Forelimb muscle (tissue), 1 donor: ENCODE data around the gene SEC14L6. TPM values are rescaled to one million over a fixed set of nuclear protein-coding genes. Genes with fewer than 3 reads are reported as not detected.

Experiments used
- DNase-seq: peaks from one replicate; pipeline ENCODE4 v3.0.0-alpha.2; 2013; ENCODE audit warnings: low read depth
- polyA plus RNA-seq: library from polyadenylated mRNA; unstranded; fragments of 120-200 nt; gene quantifications from one replicate; pipeline ENCODE4 v1.2.1, GENCODE V29; 2013; ENCODE audit not compliant: insufficient read length

SEC14L6 gene
- polyA plus RNA-seq, 1 donor, result 0.22 TPM

DNA sequence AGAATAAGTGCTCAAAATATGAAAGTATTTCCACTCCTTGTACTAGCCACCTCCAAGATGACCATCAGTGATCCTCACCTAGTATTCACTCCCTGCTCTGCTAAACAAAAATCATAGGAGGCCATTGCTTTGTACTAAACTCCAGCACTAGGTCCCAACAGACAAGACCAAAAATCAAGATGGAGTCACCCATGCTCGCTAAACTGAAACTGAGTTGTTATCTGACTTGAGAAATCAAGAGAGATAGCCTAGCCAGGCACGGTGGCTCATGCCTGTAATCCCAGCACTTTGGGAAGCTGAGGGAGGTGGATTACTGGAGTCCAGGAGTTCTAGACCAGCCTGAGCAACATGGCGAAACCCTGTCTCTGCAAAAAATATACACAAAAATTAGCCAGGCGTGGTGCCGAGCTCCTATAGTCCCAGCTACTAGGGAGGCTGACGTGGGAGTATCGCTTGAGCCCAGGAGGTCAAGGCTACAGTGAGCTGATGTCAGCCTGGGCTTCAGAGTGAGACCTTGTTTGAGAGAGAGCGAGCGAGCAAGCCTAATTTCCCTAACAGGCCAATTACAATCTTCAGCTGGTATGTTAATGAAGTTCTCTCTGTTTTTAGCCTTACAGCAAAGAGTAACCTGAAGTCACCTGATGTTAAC lies 9.3 kb downstream of the SEC14L6 start:
- DNase-seq, result no peak

DNA sequence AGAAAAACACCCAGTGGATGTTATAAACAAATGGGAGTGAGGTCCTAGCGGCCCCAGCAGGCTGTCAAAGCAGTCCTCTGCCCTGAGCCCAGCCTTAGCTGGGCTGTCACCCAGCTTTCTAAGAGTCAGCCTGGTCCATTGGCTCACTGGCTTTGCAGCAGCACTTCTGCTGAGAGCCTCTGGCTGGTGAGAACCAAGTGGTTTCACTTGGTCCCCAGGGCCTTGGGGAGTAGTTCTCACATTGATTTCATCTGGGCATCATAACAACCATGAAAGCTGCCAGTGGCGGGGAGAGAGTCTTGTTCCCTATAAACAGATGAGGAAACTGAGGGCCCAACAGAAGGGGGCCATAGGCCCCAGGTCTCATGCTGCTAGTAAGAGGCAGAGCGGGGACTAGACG lies 11.4 kb downstream of the SEC14L6 start:
- DNase-seq, result no peak

DNA sequence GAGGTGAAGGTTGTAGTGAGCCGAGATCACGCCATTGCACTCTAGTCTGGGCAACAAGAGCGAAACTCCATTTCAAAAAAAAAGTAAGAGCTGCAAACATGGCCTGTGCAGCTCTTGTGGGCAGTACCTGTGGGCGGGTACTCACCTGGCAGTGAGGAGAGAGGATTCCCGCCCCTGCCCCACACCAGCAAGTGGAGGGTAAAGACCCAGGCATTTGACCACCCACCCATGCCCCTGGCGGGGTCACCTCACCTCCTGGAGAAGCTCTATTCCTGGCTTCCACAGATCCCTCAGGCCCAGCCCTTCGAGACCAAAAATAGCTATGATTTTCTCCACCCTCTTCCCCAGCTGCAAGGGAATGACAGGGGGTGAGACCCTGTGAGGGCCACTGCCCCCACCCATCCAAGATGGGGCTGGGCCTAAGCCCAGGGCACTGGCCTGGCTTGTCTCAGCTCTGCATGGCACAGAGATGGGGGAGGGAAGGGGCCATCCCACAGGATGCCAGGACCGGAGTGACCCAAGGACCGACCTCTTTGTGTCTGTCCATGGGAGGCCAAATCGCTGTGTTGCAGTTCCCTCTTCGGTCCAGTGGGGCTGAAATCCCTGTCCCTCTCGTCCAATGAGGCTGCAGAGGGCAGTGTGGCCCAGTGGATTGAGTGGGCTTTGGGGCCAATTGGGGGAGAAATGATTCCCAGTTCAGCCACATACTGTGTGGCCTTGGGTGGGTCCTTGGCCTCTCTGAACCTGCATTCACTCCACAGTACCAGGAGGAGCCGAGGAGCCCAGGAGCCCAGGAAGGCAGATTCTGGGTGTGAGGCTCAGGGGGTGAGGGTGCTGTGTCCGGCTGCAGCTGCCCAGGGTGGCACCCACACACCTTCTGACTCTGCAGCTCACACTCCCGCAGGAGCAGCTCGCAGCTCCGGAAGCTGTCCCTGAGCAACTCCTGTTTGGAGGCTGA lies 14.6 kb downstream of the SEC14L6 start:
- no peak for DNase-seq

DNA sequence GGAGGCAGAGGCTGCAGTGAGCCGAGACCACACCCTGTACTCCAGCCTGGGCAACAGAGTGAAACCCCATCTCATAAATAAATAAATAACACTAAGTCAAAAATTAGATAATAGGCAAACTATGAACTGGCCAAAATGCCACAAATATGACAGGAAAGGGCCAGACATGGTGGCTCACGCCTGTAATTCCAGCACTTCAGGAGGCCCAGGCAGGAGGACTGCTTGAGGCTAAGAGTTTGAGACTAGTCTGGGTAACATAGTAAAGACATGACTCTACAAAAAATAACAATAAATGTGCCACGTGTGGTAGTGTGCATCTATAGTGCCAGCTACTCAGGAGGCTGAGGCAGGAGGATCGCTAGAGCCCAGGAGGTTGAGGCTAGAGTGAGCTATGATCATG lies 19.9 kb downstream of the SEC14L6 start:
- DNase-seq, result no peak

DNA sequence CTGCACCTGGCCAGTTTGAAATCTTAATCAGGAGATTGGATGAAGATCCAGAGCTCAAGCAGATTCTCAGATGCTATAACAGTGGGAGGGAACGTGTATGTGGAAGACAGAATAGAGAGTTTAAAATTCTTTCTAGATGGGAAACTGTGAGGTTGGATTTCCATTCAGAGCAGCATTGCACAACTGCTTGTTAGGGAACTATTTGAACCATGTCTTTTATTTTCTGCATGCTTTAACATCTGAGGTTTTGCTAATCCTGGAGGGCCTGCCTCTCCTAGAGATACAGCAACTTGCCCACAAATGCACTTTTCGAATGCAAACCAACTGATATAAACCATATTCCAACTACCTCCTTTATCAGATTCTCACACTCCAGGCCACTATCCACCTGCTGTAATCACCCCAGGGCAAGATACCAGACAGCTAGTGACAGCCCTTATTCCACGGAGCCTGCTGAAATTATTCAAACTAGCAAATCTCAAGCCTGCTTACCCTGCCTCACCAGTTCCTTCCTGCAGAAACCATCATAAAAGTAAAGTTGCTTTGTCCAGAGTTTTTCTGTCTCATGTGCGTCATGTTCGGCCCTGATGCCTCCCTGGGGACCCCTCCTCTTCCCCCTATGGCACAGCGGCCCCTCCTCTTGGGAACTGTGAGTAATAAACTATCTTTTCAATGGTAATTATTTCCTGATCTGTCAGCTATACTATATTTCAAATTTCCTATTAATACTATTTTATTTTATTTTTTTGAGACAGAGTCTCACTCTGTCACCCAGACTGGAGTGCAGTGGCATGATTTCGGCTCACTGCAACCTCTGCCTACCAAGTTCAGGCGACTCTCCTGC lies 22.7 kb downstream of the SEC14L6 start:
- no peak for DNase-seq

DNA sequence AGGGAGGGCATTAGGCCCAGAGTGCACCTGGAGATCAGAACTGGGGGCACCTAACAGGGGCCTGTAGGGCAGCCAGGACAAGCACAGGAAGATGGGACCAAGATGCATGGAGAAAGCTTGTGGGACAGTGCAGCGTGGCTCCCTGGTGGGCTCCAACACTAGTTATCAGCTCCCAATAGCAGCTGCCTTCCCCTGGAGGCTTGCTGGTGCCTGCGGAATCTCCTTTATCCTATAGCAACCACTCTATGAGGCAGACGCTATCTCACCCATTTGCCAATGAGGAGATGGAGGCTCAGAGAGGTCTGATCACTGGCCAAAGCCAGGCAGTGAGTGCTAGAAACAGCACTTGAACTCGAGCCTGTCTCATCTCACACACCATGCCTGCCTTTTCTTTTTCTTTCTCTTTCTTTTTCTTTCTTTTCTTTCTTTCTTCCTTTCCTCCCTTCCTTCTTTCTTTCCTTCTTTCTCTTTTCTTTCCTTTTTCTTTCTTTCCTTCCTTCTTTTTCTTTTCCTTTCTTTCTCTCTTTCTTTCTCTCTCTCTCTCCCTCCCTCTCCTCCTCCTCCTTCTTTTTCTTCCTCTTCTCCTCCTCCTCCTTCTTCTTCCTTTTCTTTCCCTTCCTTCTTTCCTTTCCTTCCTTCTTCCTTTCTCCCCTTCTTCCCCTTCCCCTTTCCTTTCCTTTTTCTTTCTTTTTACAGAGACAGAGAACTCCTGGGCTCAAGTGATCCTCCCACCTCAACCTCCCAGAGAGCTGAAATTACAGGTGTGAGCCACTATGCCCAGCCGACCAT lies 25.0 kb downstream of the SEC14L6 start:
- no peak for DNase-seq

DNA sequence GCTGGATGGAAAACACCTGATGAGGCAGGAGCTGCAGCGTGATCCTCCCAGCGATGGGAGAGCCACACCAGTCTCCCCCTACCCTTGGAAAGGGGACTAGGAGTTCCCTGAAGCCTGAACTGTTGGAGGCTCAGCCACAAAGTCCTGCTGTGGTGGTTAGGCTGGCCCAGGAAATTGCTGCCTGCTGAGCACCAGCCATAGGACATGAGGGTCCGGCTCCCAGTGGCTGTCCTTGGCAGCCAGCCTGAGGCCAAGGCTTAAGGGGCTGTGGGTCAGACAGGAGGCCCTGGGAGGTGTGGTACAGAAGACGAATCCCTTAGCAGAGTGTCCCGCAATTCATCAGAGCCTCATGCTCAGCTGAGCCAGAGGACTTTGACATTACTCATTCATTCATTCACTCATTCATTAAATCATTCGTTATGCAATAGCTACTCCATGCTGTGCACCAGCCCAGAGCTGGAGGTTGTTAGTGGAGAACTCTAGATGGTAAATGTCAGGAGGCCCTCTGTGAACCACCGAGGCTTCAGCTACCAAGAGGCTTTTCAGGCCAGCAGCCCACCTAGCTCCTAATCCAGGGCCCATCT lies 26.6 kb downstream of the SEC14L6 start:
- no peak for DNase-seq

DNA sequence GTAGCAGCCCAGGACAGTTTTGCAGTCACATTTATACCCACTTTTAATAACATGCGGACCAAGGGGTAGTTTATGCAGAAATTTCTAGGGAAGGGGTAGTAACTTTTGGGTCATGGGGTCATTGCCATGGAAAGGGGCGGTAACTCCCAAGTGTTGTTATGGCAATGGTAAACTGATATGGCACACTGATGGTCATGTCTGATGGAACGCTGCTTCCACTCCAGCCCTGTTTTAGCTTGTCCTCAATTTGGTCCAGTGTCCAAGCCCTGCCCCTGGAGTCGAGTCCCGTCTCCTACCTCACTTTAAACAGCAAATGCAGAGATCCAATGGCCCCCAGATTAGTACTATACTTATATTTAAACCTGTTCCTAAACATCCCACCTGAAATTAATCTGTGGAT lies 29.8 kb downstream of the SEC14L6 start:
- no peak for DNase-seq

DNA sequence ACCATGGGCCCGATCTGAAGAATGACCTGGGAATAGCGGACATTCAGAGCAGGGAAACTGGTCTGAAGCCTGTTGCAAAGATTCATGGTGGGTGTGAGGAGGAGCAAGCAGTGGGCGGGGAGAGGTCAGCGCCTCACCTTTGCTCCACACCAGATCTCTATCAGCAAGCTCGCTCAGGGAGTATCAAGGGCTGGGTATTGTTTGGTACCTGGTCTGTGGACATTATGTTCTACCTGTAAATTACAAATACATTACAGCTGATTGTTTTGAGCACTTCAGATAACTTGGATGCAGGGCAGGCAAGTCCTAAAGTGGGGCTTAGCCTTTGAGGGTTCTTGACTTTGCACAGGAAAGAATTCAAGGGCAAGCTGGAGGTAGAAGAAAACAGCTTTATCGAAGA lies 30.3 kb downstream of the SEC14L6 start:
- DNase-seq, result no peak

DNA sequence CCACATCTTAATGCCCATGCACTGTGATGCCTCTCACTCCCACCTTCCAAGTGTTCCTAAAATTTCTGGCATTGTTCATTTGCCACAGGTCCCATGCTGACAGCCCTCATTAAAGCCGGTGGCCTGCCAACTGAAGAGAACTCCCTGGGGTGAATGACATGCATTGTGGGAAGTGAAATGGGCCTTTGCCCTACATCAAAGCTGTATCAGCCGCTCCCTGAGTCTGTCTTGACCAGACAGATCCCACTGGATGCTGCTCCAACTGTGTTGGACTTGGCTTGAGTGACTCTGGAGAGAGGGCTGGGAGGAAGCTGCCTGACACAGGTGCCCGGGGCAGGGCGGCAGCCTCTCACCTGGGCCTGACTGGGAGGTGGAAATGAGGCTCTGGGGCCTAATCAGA lies 32.3 kb downstream of the SEC14L6 start:
- no peak for DNase-seq

DNA sequence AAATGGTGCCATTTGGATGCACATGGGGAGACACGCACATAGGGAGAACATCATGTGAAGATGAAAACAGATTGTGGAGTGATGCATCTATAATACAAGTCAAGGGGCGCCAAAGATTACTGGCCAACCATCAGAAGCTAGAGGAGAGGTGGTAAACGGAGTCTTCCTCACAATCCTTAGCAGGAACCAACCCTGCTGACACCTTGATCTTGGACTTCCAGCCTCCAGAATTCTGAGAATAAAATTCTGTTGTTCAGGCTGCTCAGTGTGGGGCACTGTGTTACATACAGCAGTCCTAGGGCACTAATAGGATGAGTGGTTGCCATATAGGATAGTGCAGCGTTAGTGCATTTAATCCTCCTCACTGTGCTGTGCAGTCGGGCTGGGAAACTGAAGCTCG lies 33.1 kb downstream of the SEC14L6 start:
- DNase-seq, result no peak

DNA sequence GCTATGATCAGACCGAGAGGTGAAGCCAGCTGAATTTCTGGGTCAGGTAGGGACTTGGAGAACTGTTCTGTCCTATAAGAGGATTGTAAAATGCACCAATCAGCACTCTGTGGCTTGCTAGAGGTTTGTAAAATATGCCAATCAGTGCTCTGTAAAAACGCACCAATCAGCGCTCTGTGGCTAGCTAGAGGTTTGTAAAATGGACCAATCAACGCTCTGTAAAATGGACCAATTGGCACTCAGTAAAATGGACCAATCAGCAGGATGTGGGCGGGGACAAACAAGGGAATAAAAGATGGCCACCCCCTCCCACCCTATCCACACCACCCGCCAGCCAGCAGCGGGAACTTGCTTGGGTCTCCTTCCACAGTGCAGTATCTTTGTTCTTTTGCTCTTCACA lies 34.6 kb downstream of the SEC14L6 start:
- no peak for DNase-seq

DNA sequence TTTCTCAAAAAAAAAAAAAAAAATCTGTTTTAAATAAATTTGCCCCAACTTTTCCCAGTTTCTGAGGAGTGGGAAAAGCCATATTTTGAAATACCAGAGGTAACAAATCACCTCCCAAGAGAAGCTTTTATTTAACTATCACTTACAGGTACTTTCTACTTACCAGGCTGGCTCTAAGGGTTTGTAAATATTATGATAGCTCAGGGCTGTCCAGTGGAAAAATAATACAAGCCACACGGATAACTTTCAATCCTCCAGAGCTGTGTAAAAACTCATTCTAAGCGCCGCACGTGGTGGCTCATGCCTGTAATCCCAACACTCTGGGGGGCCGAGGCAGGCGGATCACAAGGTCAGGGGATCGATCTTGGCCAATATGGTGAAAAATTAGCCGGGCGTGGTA lies 35.4 kb downstream of the SEC14L6 start:
- DNase-seq, result no peak

DNA sequence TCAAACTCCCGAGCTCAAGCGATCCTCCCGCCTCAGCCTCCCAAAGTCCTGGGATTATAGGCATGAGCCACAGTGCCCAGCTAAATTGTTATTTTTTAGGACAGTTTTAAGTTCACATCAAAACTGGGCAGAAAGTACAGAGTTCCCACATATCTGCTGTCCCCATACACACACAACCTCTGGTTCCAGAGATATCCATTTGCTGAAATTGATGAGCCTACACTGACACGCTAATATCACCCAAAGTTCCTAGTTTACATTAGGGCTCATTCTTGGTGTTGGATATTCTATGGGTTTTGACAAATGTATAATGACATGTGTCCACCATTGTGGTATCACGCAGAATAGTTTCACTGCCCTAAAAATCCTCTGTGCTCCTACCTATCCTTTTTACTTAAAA lies 38.3 kb downstream of the SEC14L6 start:
- no peak for DNase-seq

DNA sequence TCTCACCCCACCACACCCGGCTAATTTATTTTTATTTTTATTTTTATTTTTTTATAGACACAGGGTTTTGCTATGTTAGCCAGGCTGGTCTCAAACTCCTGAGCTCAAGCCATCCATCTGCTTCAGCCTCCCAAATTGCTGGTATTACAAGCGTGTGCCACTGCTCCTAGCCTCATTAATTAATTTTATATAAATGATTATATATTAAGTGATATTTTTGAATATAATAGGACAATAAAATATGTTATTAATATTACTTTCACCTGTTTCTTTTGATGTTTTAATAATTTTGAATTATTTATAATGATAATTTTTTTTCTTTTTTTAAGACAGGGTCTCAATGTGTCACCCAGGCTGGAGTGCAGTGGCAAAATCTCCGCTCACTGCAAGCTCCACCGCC lies 38.9 kb downstream of the SEC14L6 start:
- DNase-seq, result no peak

DNA sequence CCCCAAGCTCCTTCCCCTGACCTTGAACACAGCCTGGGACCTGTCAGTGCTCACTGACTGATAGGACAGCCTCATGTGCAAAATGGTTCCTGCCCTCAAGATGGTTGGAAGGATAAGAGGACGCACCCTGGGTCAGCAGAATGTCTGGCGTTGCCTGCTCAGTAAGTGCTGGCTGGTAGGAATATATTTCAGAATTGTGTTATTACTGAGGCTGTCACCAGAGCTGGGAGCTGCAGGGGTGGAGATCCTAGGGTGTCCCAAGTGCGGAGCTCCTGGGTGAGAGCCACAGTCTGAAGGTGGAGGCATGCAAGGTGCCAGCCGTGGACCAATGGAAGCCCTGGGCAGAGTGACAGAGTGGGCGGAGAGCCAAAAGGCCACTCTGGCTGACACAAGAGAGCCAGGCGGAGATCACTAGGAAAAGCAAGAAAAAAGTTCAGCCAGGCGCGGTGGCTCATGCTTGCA lies 40.0 kb downstream of the SEC14L6 start:
- DNase-seq, result no peak

DNA sequence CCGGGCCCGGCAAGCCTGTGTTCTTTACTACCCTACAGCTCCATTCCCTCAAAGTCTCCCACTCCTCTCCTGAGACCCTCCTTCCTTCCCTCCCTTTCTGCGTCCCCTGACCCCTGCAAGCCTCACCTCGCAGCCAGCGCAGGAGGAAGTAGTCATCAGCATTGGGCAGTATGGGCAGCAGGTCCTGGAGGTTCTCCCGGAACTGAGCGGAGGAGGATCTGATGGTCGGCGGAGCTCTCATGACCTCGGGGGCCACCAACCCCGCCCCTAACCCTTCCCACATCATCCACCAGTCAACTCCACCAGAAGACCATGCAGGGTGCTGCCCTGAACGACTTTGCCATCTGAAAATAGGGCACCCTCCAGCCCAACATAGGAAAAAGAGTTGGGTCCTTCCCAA lies 43.0 kb downstream of the SEC14L6 start:
- DNase-seq, result no peak

DNA sequence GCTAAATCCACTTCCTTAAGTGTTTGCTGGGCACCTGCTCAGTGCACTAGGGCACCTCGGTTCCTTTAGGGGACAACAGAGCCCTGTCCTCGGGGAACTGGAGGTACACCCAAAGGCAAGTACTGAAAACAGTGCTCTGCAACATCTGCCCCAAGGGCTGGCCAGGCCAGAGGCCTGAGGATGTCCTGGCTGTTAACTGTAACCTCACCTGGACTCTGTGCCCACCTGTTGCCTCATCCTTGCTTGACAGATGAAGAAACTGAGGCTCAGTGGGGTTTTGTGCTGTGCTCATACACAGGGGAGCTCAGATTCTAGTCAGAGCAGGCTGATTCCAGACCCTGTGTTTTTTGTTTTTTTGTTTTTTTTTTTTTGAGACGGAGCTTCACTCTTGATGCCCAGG lies 43.6 kb downstream of the SEC14L6 start:
- DNase-seq, result no peak

DNA sequence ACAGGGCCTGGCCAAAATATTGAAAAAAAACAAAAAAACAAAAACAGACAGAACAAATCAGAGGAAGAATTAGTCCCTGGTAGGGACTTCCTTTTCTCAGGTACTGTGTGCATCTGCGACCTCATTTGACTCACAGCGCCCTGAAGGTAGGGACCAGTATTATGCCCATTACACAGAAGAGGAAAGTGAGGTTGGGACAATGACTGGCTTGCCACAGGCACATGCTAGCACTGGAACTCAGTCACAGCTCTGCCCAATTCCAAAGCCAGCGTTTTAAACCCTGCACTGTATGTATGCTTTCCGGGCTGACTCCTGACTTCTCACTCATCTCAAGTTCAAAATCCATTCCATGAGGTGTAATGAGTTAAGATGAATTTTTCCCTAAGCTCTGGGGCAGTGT lies 44.4 kb downstream of the SEC14L6 start:
- no peak for DNase-seq

DNA sequence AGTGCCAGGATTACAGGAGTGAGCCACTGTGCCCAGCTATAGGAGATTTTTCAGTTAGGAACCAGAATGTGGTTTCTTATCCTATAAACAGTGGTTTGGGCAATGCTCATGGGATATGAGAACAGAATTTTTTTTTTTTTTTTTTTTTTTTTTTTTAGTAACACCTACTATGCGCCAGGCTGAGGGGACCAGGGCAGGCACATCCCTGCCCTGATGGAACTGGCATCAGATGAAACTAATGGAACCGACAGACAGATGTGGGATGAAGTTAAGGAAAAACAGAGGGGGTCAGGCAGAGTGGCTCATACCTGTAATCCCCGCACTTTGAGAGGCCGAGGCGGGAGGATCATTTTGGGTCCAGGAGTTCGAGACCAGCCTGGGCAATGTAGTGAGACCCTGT lies 45.9 kb downstream of the SEC14L6 start:
- no peak for DNase-seq
